A673 (cell line): ENCODE data around the gene LKAAEAR1. TPM values are rescaled to one million over a fixed set of nuclear protein-coding genes. Genes with fewer than 3 reads are reported as not detected.

Experiments
- BruUV-seq: library from RNA; stranded (reverse); fragments of 400-500 nt; replicated peaks from 2 replicates; lab custom pipeline; 2021; lab: Mats Ljungman, UMichigan
- CTCF ChIA-PET: fragments of 300-600 bp; sonication (Branson Sonifier 250); formaldehyde crosslinking; loops from one replicate; lab custom pipeline; 2022; ENCODE audit warnings: antibody characterized with exemption; lab: Charles Lee
- POLR2A ChIA-PET: fragments of 300-600 bp; sonication (Branson Sonifier 250); formaldehyde crosslinking; loops from one replicate; lab custom pipeline; 2022; ENCODE audit warnings: antibody characterized with exemption; ENCODE audit not compliant: low non-redundant PET; lab: Charles Lee
- DNase-seq: peaks from one replicate; pipeline ENCODE4 v3.0.0-alpha.2; 2015; ENCODE audit warnings: low spot score
- H3K27ac ChIP-seq: fragments of 200-600 bp; sonication (generic); 2 replicates; pipeline ENCODE4 v1.5.1; 2016; ENCODE audit warnings: mixed run types, low read depth, mild to moderate bottlenecking, mixed read lengths, antibody characterized with exemption, low read length; ENCODE audit not compliant: poor library complexity, severe bottlenecking
- H3K27me3 ChIP-seq: fragments of 200-600 bp; sonication (generic); replicated peaks from 2 replicates; pipeline ENCODE4 v1.6.1; 2017; ENCODE audit warnings: mixed run types, low read depth, mild to moderate bottlenecking, mixed read lengths, antibody characterized with exemption, low read length; ENCODE audit not compliant: insufficient read depth, poor library complexity
- H3K36me3 ChIP-seq: fragments of 200-600 bp; sonication (generic); 2 replicates; pipeline ENCODE4 v1.6.1; 2016; ENCODE audit warnings: mixed run types, mild to moderate bottlenecking, mixed read lengths, antibody characterized with exemption, low read length; ENCODE audit not compliant: insufficient read depth, poor library complexity, severe bottlenecking
- H3K4me1 ChIP-seq: fragments of 200-600 bp; sonication (generic); 2 replicates; pipeline ENCODE4 v1.6.1; 2017; ENCODE audit warnings: mixed run types, mild to moderate bottlenecking, mixed read lengths, antibody characterized with exemption, low read length; ENCODE audit not compliant: insufficient read depth, poor library complexity, severe bottlenecking
- H3K4me3 ChIP-seq: fragments of 200-600 bp; sonication (generic); 2 replicates; pipeline ENCODE4 v1.5.1; 2016; ENCODE audit warnings: low read depth, mixed run types, mild to moderate bottlenecking, mixed read lengths, low read length; ENCODE audit not compliant: poor library complexity, severe bottlenecking
- H3K9me3 ChIP-seq: fragments of 200-600 bp; sonication (generic); 2 replicates; pipeline ENCODE4 v1.6.1; 2016; ENCODE audit warnings: mixed run types, low read depth, mild to moderate bottlenecking, mixed read lengths, antibody characterized with exemption, low read length; ENCODE audit not compliant: poor library complexity, severe bottlenecking
- CTCF ChIP-seq: fragments of 300-800, 200-600 bp; sonication (generic); conservative IDR thresholded peaks from 2 replicates; pipeline ENCODE4 v1.5.1; 2017; ENCODE audit warnings: low read depth, mild to moderate bottlenecking, antibody characterized with exemption, low read length, moderate library complexity, mixed read lengths
- EZH2 ChIP-seq: fragments of 200-600 bp; sonication (generic); IDR thresholded peaks from 2 replicates; pipeline ENCODE4 v1.6.1; 2017; ENCODE audit warnings: borderline replicate concordance, low read depth, mild to moderate bottlenecking, mixed read lengths, antibody characterized with exemption, low read length; ENCODE audit not compliant: poor library complexity, severe bottlenecking
- intact Hi-C: fragments of 100-400 bp; cut with micrococcal nuclease; formaldehyde crosslinking; loops from one replicate; pipeline ENCODE4 v1.10.0; 2022; ENCODE audit not compliant: unreplicated experiment
- total RNA-seq: library from RNA; stranded (reverse); gene quantifications from 2 replicates; pipeline ENCODE4 v1.2.3, GENCODE V29; 2021

Gene LKAAEAR1
- total RNA-seq, 1 experiment from 2014 or later: 0.62 TPM

- Histone ChIP-seq H3K36me3 (peaks cover 6% of the 10 kb centered on the region), H3K4me3 (no peak overlapping the region), H3K9me3 (no peaks in the 10 kb centered on the region), H3K27ac (no peak overlapping the region), H3K27me3 (no peaks in the 10 kb centered on the region), H3K4me1 (no peaks in the 10 kb centered on the region)
- DNase-seq: no peak
- POLR2A ChIA-PET: no interaction called here
- BruUV-seq: no TSS peak
- intact Hi-C loops: no loop called here
- TF ChIP-seq EZH2 (no peak), CTCF (peak; percentile 63)
- CTCF ChIA-PET: interaction anchor here (0.6 kb wide), 1 partner anchor 89 kb away, joined by 3 read pairs; no protein-coding TSS in a partner anchor
Observed at GRCh38 chr20:64069614-64070243, 14.5 kb downstream of the LKAAEAR1 start.

GRCh38 chr20:64069209-64069613 lies 15.0 kb downstream of the LKAAEAR1 start:
- TF ChIP-seq CTCF (no peak), EZH2 (no peak)
- Histone ChIP-seq H3K36me3 (peaks cover 6% of the 10 kb centered on the region), H3K9me3 (no peaks in the 10 kb centered on the region), H3K27me3 (no peaks in the 10 kb centered on the region), H3K4me1 (peaks cover 4% of the 10 kb centered on the region), H3K27ac (no peak overlapping the region), H3K4me3 (no peak overlapping the region)
- ChIA-PET POLR2A (no interaction called here), CTCF (interaction anchor here (0.6 kb wide), 1 partner anchor 89 kb away, joined by 3 read pairs; no protein-coding TSS in a partner anchor)
- no peak for DNase-seq
- BruUV-seq: no TSS peak
- intact Hi-C loops: no loop called here

- no TSS peak for BruUV-seq
- intact Hi-C loops: no loop called here
- no peak for DNase-seq
Observed at GRCh38 chr20:64068386-64069208, 15.6 kb downstream of the LKAAEAR1 start.

More at GRCh38 chr20:64068386-64069208, 15.6 kb downstream of the LKAAEAR1 start:
- TF ChIP-seq CTCF: no peak
- TF ChIP-seq EZH2: no peak
- POLR2A ChIA-PET: no interaction called here
- H3K36me3 ChIP-seq: peaks cover 6% of the 10 kb centered on the region
- H3K27me3 ChIP-seq: no peaks in the 10 kb centered on the region
- no peak overlapping the region for H3K4me3 ChIP-seq
- H3K9me3 ChIP-seq: no peaks in the 10 kb centered on the region
- H3K4me1 ChIP-seq: peaks cover 10% of the 10 kb centered on the region
- no peak overlapping the region for H3K27ac ChIP-seq
- CTCF ChIA-PET: no interaction called here
